Endothelial cell (in vitro differentiated cells): ENCODE data around the gene JMJD8. TPM values are rescaled to one million over a fixed set of nuclear protein-coding genes. Genes with fewer than 3 reads are reported as not detected.

Experiments used
- DNase-seq: peaks from one replicate; pipeline ENCODE4 v3.0.0; 2021; ENCODE audit warnings: low spot score
- H3K27ac Mint-ChIP-seq: one replicate; pipeline ENCODE4 v1.8.0; 2021; ENCODE audit warnings: mixed read lengths, inconsistent platforms; ENCODE audit not compliant: unreplicated experiment
- H3K27me3 Mint-ChIP-seq: one replicate; pipeline ENCODE4 v1.8.0; 2021; ENCODE audit warnings: mild to moderate bottlenecking, moderate library complexity, mixed read lengths, inconsistent platforms; ENCODE audit not compliant: unreplicated experiment
- H3K36me3 Mint-ChIP-seq: one replicate; pipeline ENCODE4 v1.8.0; 2021; ENCODE audit warnings: mild to moderate bottlenecking, low read depth, mixed read lengths, inconsistent platforms; ENCODE audit not compliant: unreplicated experiment
- H3K4me1 Mint-ChIP-seq: one replicate; pipeline ENCODE4 v1.8.0; 2021; ENCODE audit warnings: mild to moderate bottlenecking, mixed read lengths, inconsistent platforms; ENCODE audit not compliant: unreplicated experiment
- H3K4me3 Mint-ChIP-seq: one replicate; pipeline ENCODE4 v1.8.0; 2021; ENCODE audit warnings: mild to moderate bottlenecking, mixed read lengths, inconsistent platforms; ENCODE audit not compliant: unreplicated experiment
- H3K9me3 Mint-ChIP-seq: one replicate; pipeline ENCODE4 v1.8.0; 2021; ENCODE audit warnings: mixed read lengths, inconsistent platforms; ENCODE audit not compliant: unreplicated experiment
- total RNA-seq: library from RNA; stranded (reverse); fragmentation: NEBNext Ultra II Directional; extraction: Animal tissue kit (Norgen Biotek cat#: 25700); gene quantifications from one replicate; pipeline ENCODE4 v1.2.1, GENCODE V29; 2021; ENCODE audit not compliant: unreplicated experiment
- TF ChIP-seq, protein P1 (sequence below): fragments of 200-600 bp; sonication (generic); IDR thresholded peaks from one replicate; pipeline ENCODE4 v1.5.0; 2021; ENCODE audit warnings: antibody characterized with exemption; ENCODE audit not compliant: unreplicated experiment

JMJD8 gene
- total RNA-seq, 1 donor from 2014 or later = 31.6 TPM

DNA sequence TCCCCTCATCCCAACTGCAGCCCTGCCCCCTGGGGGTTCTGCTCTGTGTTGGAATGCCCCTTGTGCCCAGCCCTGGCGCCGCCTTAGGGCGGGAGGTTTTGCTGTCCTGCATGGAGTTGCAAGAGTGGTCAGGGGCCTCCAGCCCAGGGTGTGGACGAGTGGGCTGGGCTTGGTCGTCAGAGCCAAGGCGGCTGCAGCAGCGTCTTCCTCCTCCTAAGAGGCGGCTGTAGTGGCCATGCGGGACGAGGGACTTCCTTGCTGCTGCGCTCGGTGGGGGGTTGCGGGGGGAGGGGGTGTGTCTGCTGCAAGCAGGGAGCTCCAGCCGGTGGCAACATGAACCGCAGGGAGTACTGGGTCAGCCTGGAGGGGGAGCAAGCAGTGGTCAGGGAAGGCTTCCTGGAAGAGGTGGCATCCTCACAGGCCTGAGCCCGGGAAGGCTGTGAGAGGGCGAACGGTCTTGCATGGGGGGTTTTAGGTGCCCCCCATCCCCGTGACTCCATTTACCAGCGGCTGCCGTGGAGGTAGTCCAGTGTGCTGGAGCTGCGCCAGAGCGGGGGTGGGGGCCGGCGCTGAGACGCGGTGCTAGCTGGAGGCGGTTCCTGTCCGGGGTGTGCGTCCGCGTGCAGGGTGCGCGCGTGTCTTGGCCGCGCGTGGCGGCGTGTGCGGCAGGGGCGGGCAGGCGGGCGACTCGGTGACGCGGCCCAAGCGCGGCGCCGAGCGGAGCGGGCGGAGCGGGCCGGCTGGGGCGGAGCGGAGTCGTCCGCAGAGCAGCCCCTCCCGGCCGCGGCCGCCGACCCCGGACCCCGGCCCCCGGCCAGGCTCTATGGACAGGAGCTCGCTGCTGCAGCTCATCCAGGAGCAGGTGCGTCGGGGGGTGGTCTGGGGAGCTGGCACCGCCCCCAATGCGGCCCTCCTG lies 8.9 kb downstream of the JMJD8 start, which contains the start of gene RHBDL1:
Gene RHBDL1, plus strand, starts transcription at position 704 of the 916 bp plus-strand sequence. Its CDS starts 120 bp downstream, at position 824.
- Mint-ChIP-seq H3K27ac (no peak within 1 kb of the TSS), H3K36me3 (no peaks in the 10 kb centered on the region), H3K4me3 (no peak within 1 kb of the TSS), H3K4me1 (no peaks in the 10 kb centered on the region), H3K27me3 (peaks cover 14% of the 10 kb centered on the region), H3K9me3 (no peaks in the 10 kb centered on the region)
- no peak for DNase-seq
- TF ChIP-seq, protein P1, sequence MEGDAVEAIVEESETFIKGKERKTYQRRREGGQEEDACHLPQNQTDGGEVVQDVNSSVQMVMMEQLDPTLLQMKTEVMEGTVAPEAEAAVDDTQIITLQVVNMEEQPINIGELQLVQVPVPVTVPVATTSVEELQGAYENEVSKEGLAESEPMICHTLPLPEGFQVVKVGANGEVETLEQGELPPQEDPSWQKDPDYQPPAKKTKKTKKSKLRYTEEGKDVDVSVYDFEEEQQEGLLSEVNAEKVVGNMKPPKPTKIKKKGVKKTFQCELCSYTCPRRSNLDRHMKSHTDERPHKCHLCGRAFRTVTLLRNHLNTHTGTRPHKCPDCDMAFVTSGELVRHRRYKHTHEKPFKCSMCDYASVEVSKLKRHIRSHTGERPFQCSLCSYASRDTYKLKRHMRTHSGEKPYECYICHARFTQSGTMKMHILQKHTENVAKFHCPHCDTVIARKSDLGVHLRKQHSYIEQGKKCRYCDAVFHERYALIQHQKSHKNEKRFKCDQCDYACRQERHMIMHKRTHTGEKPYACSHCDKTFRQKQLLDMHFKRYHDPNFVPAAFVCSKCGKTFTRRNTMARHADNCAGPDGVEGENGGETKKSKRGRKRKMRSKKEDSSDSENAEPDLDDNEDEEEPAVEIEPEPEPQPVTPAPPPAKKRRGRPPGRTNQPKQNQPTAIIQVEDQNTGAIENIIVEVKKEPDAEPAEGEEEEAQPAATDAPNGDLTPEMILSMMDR = no peak

DNA sequence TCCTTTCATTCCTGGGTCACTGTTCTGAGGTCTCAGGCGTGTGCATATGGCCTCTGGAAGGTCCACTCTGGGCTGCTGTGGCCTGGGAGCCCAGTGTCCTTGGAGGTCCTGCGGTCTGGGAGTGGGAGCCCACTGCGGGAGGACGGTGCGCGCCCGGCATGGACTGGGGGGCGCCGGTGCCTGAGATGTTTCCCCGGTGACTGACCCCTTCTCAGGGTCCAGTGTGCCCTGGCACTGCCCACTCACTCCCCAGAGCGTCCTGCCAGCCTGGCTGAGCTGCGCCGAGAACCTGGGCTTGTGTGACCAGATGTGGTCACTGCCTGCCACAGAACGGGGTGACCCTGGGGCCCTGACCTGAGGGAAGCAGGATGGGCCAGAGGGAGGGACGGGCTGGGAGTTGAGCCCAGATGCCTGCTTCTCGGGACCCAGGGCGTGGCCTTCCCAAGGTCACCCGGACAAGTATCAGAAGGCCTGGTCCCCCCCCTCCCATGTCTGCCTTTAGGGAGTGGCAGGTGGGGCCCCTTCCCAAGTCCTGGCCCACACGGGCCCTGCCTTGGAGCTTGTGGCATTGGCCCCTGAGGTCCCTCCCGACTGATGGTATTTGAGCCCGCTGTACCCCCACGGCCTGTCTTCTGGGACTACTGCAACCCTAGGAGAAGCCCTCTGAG lies 9.8 kb downstream of the JMJD8 start:
- DNase-seq = no peak
- no peaks in the 10 kb centered on the region for H3K9me3 Mint-ChIP-seq
- no peaks in the 10 kb centered on the region for H3K36me3 Mint-ChIP-seq
- no peaks in the 10 kb centered on the region for H3K4me1 Mint-ChIP-seq
- no peak overlapping the region for H3K4me3 Mint-ChIP-seq
- peaks cover 15% of the 10 kb centered on the region for H3K27me3 Mint-ChIP-seq
- no peak overlapping the region for H3K27ac Mint-ChIP-seq
- TF ChIP-seq, protein P1 = no peak

DNA sequence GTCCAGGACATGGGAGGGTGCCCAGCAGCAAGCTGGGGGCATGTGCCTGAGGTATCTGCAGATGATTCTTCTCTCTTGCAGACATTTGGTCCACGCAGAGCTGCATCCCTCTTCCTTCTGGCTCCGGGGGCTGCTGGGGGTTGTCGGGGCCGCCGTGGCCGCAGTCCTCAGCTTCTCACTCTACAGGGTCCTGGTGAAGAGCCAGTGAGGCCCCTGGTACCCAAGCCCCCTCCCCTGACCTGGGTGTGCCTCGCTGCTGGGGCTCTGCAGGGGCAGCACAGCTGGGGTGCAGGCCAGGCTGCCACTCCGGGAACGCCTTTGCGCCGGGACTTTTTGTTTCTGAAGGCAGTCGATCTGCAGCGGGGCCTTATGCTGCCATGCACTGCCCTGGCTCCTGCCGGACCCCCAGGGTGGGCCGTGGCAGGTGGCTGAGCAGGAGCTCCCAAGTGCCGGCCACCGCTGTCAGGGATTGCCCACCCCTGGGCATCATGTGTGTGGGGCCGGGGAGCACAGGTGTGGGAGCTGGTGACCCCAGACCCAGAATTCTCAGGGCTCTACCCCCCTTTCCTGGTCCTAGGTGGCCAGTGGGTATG lies 10.6 kb downstream of the JMJD8 start:
- H3K9me3 Mint-ChIP-seq = no peaks in the 10 kb centered on the region
- DNase-seq = no peak
- H3K27me3 Mint-ChIP-seq = peaks cover 12% of the 10 kb centered on the region
- TF ChIP-seq, protein P1 = no peak
- no peak overlapping the region for H3K27ac Mint-ChIP-seq
- no peak overlapping the region for H3K4me3 Mint-ChIP-seq
- H3K36me3 Mint-ChIP-seq = no peaks in the 10 kb centered on the region
- H3K4me1 Mint-ChIP-seq = no peaks in the 10 kb centered on the region

DNA sequence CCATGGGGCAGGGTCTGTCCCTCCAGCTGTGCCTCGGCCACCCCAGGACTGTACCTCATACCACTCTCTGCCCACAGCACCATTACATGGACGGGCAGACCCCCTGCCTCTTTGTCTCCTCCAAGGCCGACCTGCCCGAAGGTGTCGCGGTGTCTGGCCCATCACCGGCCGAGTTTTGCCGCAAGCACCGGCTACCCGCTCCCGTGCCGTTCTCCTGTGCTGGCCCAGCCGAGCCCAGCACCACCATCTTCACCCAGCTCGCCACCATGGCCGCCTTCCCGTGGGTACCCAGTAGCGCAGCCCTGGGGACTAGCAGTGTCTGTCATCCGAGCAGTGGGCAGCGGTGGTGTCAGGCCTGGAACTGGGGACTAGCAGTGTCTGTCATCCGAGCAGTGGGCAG lies 11.3 kb downstream of the JMJD8 start:
- Mint-ChIP-seq H3K4me3 (no peak overlapping the region), H3K9me3 (no peaks in the 10 kb centered on the region), H3K36me3 (no peaks in the 10 kb centered on the region), H3K27ac (no peak overlapping the region), H3K4me1 (no peaks in the 10 kb centered on the region), H3K27me3 (peaks cover 12% of the 10 kb centered on the region)
- DNase-seq = no peak
- TF ChIP-seq, protein P1 = no peak
